HG03432 (cell line): ENCODE data around the gene NARF.

Source experiments
- ATAC-seq: cut with Tn5 transposase; IDR thresholded peaks from one replicate; pipeline ENCODE4 v1.9.1; 2021; ENCODE audit warnings: mild to moderate bottlenecking, moderate library complexity; ENCODE audit not compliant: unreplicated experiment

NARF gene

DNA sequence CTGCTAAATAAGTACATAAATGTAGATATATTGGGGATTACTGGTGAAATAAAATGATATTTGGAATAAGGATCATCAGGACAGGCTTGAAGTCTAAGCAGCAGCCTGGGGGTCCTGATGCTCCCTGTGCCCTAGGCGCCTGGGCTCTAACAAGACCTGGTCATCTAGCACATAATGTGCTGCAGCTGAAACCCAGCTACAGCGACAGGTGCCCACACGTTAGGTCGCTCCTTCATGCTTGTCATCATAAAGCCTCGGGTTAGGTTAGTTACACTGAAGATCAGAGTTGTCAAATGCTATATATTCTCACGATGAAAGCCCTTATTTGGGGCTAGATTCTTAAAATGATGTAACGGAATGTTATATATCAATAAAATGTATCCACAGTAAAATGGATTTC, 11.5 kb downstream of the NARF start:
- no peak for ATAC-seq

DNA sequence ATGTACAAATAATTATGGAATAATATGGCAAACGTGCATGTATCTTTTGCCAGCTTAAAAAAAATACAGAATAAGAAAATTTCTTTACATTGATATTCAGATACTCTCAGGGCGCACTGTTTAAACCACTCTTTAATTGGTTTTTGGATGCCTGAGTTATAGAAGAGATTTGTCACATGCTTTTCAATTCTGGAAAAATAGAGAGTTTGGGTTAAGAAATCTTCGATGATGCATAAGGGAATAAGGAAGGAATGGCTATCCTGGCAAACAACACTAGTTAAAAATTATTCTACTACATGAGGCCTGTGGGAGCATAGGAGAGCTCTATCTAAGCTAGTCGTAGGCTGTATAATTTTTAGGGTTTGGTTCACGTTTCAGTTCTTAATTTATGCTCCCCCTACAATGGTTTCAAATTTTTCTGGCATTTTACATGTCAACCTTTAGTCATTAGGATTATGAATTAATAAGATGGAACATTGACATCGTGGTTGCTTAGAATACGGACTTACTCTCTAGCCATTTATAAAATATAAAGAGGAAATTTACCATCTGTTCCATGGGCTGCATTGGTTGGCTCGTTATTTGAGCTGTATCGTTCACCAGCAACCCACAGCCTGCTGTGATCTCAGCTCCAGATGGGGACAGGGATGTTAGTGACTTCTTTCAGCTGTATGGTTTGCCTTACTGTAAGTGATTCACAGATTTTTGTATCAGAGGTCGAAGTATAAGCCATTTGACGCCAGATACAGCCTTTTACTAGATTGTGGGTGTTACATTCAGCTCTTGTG, 15.9 kb downstream of the NARF start:
- no peak for ATAC-seq

DNA sequence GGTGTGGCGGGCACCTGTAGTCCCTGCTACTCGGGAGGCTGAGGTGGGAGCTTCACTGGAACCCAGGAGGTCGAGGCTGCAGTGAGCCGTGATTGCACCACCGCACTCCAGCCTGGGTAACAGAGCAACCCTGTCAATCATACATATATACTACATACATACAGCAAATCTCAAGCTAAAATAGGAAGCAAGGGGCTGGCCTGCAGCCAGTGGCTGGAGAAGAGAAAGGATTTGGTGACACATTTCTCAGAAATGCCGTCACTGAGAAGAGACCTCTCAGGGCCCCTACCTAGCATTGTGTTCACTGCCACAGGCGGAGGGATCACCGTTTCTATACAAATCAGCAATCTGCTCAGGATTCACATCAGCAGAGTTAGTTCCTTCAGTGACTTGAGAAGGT, 16.9 kb downstream of the NARF start:
- no peak for ATAC-seq

DNA sequence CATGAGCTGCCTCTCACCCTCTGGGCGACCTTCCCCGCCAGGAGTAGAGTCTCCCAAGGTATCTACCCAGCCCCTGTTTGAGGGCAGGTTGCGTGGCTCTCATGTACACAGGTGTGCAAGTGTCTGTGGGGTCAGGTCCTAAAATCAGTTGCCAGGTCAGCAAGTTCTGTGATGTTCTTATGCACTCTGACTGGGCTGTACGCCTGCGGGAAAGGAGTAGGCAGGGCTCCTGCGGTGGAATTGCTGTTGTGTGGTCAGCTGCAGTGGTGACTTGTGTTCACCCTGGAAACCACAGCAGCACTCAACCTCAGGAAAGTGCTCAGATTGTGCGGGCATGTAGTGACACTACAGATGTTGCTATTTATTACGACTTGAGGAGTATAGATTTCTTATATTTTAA, 19.4 kb downstream of the NARF start:
- no peak for ATAC-seq

DNA sequence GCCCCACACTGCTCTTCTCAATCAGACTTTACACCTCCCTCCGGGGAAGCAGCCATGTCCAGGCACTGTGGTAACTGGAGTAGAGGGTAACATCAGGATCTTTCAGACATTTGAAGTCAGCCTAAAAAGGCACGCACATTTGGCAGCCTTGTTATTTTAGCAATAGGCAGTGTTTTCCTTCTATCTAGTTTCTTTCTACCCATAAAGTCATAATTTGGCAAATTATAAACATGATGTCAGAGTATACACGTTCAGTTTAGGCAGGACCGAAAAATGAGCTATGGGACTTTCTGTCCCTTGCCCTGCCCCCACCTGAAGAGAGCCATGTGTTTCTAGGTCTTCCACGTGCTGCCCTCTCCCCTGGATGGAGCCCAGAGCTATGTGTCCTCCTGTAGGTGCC, 21.1 kb downstream of the NARF start:
- ATAC-seq = no peak

DNA sequence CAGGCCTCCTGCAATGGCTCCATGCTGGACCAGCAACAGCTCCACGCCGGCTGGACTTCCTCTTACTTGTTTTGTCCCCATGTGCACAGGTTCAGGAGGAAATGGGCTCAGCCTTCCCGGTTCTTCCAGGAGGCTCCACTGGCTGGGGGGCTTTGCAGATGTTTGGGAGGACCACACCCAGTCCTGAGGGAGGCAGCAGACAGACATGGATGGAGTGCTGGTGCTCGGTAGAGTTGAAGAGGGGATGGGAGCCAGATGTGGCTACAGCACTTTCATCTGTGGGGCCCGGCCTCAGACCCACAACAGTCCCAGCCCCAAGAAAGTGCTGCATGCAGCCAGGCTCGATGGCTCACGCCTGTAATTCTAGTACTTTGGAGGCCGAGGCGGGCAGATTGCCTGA, 21.8 kb downstream of the NARF start:
- ATAC-seq = no peak

DNA sequence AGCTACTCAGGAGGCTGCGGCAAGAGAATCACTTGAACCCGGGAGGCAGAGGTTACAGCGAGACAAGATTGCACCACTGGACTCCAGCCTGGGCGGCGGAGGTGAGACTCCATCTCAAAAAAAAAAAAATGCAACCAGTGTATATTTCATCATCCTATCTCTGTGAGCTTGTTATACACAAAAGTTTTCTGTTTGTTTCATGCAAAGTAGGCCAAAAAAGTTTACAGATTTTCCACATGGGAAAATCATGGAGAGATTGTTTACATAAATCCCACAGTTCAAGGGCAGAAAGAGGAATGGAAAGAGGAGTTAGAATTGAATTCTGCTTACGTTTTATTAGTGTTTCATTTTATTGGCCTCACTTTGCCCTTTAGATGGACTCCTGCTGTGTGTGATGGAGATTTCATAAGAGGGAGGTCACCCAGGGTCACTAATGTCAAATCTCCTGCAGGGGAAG, 24.7 kb downstream of the NARF start:
- ATAC-seq = no peak

DNA sequence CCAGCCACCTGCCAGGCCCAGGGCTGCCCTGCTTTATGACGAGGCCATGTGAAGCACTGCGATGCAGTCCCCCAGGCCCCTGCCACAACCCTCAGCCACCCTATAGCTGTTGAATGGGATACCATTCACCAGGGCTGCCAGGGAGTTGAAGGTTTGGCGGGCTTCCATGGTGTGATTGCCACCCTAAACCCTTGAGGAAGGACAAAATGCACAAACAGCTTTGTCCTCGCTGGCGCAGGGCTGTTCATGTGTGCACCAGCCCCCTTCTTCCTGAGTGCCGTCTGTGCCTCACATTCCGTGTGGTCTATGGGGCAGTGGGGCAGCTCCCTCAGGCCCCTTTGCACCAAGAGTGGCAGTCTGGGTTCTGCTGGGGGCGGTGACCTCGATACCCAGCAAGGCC, 25.3 kb downstream of the NARF start:
- no peak for ATAC-seq

DNA sequence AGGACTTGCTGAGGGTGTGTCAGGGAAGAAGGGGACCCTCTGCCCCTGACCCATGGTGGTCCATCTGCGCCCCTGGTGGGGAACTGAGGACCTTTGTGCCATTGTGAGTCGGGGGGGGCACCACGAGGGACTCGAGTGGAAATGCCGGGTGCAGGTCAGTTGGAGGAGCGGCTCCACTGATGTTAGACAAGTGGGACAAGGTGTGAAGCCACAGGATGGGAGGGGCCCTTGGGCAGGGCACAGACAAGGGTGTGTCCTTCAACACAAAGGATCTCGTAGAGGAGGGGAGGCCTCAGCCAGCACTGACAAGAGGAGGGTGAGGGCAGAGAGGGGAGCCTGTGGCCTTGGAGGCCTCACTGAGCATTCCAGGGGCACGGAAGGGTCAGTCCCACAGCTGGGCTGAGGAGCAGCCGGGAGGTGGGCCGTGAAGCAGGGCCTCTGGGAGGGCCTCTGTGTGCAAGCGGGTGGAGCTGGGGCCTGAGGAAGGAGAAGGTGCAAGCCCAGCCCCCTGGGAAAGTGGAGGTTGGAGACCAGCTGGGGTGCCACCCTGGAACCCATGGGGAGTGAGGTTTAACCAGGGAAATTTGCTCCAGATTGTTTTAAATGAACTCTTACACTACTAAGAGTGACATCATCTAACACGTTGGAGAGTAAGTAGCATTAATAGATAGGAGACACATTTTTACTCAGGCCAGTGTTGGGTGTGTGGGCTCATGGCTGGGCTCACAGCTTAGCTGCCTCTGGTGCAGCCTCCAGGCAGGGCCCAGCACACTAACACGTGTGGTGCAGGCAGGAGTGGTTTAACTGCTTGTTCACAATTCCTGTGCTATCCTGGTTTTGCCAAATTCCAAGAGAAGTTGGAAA, 27.9 kb downstream of the NARF start:
- ATAC-seq = no peak

DNA sequence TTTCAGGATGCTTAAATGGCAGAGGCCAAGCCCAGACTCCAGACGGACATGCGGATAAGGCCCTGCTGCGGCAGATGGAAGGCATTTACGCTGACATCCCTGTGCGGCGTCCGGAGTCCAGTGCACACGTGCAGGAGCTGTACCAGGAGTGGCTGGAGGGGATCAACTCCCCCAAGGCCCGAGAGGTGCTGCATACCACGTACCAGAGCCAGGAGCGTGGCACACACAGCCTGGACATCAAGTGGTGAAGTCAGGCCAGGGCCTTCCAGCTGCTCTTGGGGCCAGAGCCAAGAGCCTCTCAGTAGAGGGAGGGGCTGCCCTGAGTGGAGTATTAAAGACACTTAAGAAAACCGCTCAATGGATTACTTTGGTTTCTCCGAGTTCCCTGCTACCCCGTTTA, 29.4 kb downstream of the NARF start:
- ATAC-seq = no peak

DNA sequence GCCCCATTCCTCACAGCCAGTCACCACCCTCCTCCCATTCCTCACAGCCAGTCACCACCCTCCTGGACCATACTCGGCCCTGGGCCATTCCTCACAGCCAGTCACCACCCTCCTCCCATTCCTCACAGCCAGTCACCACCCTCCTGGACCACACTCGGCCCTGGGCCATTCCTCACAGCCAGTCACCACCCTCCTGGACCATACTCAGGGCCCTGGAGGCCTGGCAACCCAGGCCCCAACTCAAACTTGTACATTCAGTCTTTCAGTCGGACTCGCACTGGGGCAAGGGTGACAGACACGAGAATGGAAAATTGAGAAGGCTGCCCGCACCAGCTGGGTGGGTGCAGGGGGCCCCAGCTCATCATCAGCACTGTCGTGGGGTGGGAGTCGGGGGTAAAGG, 30.6 kb downstream of the NARF start:
- ATAC-seq = no peak

DNA sequence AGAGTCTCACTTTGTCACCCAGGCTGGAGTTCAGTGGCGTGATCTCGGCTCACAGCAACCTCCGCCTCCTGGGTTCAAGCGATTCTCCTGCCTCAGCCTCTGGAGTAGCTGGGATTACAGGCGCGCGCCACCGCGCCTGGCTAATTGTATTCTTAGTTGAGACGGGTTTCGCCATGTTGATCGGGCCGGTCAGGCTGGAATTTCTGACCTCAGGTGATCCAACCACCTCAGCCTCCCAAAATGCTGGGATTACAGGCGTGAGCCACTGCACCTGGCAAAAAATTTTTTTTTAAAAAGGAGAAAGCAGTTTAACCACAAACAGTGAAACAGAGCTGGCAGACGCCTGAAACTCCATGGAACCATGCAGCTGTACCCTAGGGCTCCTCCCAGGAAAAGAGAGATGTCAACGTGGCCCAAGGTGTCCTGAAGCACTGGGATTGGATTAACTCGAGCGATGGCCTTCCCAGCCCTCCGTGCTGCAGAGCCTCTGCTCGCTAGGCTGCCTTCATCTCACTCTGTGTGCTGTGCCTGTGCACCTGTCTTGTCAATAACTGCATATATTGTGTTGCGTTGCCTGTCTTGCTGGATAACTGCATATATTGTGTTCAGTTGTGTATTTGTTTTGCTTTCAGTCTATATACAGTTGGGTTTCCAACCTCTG, 31.4 kb downstream of the NARF start:
- no peak for ATAC-seq

DNA sequence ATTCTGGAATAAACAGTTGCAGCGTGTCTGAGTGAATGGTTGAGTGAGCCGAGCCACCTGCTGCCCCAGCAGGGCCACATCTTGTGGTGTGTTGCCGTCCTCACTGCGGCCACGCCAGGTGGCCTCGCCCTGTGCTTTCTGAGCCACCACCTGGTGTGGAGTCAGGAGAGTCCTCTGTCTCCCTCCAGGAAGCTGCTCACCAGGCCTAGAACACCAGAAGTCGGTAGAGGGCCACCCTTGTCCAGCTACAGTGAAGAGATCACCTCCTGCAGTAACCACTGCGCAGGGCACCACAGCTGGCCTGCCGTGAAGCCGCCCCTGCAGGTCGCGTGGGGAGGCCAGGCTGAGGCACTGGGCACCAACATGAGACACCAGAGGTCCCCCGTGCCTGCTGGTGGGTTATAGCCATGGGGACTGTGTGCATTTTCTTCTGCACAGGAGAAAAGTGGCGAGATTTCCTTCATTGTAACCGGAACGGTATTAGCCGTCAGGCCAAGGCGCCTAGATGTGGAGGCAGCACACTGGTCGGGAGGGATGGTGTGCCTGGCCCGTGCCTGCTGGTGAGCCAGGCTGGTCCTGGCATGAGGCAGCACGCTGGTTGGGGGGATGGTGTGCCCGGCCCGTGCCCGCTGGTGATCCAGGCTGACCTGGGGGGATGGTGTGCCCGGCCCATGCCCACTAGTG, 32.1 kb downstream of the NARF start:
- no peak for ATAC-seq

DNA sequence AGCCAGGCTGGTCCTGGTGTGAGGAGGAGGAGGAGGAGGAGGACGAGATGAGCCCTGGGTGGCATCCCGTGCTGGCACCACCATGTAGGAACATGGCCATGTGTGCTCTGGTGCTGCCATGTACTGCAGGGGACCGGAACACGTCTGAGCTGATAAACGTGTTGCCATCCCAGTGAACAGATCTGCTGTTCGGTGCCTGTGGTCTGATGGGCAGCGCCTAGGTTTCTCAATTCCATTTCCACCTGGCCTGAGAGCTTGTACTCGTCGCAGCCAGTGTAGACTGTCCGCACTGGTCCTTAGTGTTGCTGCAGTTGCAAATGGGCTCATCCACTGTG, 32.6 kb downstream of the NARF start:
- ATAC-seq = no peak

DNA sequence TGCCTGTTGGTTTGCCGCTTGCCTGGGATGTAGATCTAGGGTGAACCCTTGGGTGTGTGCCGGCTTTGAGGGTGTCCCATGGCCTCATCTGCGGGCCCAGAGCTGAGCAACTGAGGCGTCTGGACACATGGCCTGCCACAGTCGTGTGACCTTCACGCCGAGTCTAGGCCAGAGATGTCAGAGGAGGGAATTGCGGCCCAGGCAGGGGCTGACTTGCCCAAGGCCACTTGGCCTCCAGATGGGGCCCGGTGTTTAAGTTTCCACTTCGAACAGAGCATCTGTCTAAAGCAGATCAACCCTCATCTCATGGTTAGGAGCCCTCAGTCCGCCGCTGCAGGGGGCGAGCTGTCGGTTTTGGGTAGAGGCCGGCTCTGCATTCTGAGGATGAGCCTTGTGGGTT, 33.0 kb downstream of the NARF start:
- no peak for ATAC-seq

DNA sequence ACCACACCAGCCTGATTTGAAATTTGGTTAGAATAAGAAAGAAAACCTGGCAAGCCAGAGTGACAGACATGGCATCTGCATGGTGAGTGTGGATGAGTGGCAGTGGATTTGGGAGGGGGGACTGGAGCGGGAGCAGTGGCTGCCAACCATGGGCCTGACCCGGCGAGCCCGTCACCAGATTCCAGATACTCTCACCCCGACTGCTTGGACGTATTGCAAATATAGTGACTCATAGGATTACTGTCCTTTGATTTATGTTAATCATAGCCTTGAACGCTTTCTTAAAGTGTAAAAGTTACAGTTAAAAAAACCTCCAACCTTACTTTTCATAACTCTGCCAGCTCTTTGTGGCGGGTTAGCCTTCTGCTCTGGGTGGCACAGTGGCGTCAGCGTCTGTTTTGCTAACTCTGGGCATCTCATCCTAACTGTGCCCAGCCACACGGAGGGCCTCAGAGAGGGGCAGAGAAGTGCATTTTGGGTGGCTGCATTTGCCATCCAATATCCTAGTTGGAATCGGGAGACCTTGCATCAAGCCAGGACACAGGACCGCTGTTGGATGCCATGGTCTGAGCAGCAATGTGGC, 34.2 kb downstream of the NARF start:
- no peak for ATAC-seq

DNA sequence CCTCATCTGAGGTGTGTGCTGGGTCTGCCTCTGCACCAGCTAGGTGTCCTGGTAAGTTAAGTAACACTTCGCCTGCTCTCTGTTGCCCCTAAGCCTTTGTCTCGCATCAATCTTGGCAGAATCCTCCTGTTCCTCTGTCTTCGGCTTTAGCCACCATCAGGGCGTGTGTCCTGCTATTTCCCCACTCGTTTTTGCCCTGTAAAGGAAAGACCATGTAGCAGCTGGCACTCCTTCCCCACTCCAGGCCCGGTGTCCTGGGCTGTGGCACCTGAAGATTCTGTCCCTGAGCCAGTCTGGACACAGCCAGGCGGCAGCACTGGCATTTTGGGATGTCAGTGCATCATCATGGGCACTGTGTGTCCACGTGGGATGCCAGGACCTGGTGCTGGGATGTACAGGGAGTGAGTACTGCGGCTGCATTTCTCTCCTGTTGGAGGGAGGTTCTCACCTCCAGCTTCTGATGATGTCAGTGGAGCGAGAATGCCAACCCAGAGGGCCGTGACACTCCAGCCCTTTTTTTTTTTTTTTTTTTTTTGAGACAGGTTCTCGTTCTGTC, 34.8 kb downstream of the NARF start:
- no peak for ATAC-seq

DNA sequence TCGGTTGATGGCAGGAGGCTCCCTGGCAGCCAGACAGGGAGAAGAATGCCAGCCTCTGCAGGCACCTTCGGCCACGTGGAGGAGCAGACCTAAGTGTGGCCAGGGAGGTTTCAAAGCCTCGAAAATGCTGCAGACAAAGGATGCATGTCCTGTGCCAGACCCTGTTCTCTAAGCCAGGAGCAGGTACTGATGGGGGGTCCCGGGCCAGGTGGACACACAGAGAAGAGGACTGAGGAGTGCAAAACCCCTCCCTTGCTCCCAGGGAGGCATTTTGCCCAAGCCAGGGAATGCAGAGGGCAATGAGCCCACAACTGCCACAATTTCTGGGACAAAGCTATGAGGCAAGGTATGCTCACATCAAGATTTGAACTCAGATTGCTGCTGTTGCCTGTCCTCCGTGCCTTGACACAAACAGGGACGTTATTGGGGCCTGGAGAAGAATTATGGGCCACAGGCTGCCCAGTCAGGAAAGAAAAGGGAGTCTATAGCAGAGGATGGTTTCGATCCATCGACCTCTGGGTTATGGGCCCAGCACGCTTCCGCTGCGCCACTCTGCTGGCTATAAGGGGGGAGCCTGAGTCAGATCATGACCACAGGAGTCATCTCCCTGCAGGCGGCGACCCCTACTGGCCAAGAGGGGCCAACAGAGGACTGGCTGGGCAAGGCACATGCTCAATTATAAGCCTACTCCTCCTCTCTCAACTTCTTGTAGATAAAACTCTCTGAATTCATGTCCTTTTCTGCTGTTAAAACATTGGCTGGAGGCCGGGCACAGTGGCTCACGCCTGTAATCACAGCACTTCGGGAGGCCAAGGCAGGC, 35.9 kb downstream of the NARF start:
- ATAC-seq = peak; percentile 57

DNA sequence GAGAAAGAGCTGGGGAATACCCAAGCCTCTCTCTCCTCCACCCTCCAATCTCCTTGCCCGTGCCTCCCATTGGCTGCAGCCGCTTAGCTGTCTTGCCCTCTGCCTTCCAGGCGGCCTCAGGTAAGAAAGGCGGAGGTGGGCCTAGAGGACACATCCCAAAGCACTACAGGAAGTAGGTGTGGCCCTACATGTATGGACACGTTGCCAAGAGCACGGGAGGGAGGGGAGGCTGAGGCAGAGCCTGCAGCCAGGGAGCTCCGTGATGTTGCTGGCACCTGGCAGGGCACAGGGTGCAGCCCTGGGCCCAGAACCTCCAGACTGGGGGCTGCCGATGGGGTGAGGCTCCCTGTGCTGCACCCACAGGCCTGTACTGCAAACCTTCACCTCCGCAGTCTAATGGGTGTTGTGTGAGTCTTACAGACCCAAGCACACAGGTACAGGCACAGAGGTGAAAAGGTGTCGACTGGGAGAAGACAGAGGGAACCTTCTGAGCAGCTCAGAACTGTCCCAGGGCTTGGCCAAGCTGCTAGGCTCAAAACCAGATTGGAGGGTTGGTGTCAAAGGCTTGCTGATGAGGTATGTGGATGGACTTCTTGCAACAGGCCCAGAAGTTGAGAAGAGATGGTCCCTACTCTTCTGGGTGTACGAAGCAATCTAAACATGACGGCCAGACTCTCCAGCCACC, 37.4 kb downstream of the NARF start:
- no peak for ATAC-seq
